ENCODE data around the gene FCHSD1.

- TF ChIP-seq CTCF (IDR thresholded peaks at IDR 0.05; ENCODE audit: insufficient read depth, low read depth, low read length), result no peak
- no peak for TF ChIP-seq EZH2 (IDR thresholded peaks at IDR 0.05; ENCODE audit: insufficient read depth, low read length)
These were observed 20.6 kb downstream of the FCHSD1 start for GRCh38 chr5:141630570-141631140.
